PFSK-1 (cell line): ENCODE measurements around the gene THRB.

Experiments used
- FOXP2 ChIP-seq: optimal IDR thresholded peaks from 2 replicates; pipeline ENCODE3; 2011; ENCODE audit warnings: borderline replicate concordance, control low read depth, inconsistent platforms; ENCODE audit not compliant: insufficient read depth; ENCODE audit errors: extremely low read length, extremely low read depth
- POLR2AphosphoS5 ChIP-seq: IDR thresholded peaks from 2 replicates; pipeline ENCODE4 v1.6.1; 2012; ENCODE audit warnings: low read depth, mild to moderate bottlenecking, control low read depth, low read length, moderate library complexity
- SIN3A ChIP-seq: IDR thresholded peaks from 2 replicates; pipeline ENCODE4 v1.6.1; 2012; ENCODE audit warnings: mild to moderate bottlenecking, low read length, moderate library complexity, borderline replicate concordance; ENCODE audit not compliant: insufficient read depth
- TAF1 ChIP-seq: IDR thresholded peaks from 2 replicates; pipeline ENCODE4 v1.6.1; 2012; ENCODE audit warnings: low read length, control low read depth, borderline replicate concordance; ENCODE audit not compliant: insufficient read depth
- TF ChIP-seq, protein P1 (sequence below), 2 experiments: IDR thresholded peaks; 2 replicates each; pipeline versions ENCODE4 v1.6.1 to v1.8.0; 2011 to 2012; ENCODE audit warnings: low read depth in 2 of 2, low read length in 2 of 2, control low read depth in 1 of 2, inconsistent platforms in 1 of 2, mild to moderate bottlenecking in 1 of 2, moderate library complexity in 1 of 2; ENCODE audit not compliant: insufficient read depth in 1 of 2

Gene THRB

DNA sequence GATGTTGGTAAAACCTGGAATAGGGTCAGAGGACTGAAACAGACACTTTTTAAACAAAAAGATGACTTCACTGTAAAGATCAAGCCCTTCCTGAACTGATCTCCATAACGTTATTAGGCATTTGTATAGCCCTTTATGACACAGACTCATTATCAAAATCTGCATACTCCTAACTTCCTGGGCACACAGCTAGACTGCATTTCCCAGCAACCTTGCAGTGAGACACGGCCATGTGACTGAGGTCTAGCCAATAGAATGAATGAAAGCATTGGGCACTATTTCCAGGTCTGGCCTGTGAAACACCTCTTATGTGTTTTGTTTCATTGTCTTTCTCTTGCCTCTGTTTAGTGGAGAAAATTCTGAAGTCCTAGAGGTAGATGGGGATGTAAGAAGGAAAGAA lies 279.1 kb downstream of the THRB start:
- TF ChIP-seq FOXP2 (no peak), SIN3A (no peak), TAF1 (no peak), POLR2AphosphoS5 (no peak)
- TF ChIP-seq, protein P1, sequence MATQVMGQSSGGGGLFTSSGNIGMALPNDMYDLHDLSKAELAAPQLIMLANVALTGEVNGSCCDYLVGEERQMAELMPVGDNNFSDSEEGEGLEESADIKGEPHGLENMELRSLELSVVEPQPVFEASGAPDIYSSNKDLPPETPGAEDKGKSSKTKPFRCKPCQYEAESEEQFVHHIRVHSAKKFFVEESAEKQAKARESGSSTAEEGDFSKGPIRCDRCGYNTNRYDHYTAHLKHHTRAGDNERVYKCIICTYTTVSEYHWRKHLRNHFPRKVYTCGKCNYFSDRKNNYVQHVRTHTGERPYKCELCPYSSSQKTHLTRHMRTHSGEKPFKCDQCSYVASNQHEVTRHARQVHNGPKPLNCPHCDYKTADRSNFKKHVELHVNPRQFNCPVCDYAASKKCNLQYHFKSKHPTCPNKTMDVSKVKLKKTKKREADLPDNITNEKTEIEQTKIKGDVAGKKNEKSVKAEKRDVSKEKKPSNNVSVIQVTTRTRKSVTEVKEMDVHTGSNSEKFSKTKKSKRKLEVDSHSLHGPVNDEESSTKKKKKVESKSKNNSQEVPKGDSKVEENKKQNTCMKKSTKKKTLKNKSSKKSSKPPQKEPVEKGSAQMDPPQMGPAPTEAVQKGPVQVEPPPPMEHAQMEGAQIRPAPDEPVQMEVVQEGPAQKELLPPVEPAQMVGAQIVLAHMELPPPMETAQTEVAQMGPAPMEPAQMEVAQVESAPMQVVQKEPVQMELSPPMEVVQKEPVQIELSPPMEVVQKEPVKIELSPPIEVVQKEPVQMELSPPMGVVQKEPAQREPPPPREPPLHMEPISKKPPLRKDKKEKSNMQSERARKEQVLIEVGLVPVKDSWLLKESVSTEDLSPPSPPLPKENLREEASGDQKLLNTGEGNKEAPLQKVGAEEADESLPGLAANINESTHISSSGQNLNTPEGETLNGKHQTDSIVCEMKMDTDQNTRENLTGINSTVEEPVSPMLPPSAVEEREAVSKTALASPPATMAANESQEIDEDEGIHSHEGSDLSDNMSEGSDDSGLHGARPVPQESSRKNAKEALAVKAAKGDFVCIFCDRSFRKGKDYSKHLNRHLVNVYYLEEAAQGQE (IDR thresholded peaks at IDR 0.05; ENCODE audit: insufficient read depth in 1 of 2, low read depth in 2 of 2, low read length in 2 of 2), result no peak

DNA sequence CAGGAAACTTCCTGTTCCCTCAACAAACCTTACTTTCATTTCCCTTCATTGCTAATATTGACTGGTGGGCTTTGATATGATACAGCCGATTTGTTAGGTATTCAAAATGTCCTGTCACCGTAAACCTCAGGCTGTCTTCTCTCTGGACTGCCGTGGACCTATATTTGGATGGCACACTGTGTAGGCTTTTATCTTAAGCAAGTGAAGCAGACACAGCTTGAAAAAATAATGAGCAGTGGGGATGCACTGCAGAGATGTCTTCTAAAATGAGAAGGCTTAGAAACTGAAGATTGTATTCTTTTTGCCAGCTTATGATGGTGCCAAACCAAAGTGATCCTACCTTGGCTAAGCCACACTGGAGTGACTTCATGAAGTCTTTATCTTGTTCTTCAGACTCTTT lies 283.3 kb downstream of the THRB start:
- TF ChIP-seq, protein P1 (IDR thresholded peaks at IDR 0.05; ENCODE audit: insufficient read depth in 1 of 2, low read depth in 2 of 2, low read length in 2 of 2), result no peak
- no peak for TF ChIP-seq POLR2AphosphoS5
- TF ChIP-seq TAF1, result no peak
- no peak for TF ChIP-seq SIN3A
- TF ChIP-seq FOXP2, result no peak

DNA sequence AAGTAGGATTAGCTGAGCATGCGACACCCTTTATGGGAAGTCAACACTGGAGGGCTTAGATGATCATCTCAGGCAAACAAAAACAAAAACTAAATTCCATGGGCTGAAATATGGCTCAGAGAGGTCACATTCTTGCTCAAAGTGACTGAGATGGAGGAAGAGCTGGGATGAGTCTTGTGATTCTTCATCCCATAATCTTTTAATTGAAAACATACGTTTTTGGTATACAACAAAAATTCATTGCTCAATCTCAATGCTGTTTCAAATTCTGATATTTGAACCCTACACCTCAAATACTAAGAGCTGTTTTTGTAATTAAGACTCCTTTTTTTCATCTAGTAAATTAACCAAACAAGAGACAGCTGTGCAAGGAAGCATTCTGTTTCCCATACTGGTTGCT lies 292.6 kb downstream of the THRB start:
- no peak for TF ChIP-seq POLR2AphosphoS5
- TF ChIP-seq TAF1, result no peak
- no peak for TF ChIP-seq SIN3A
- TF ChIP-seq, protein P1 (IDR thresholded peaks at IDR 0.05; ENCODE audit: insufficient read depth in 1 of 2, low read depth in 2 of 2, low read length in 2 of 2), result no peak
- no peak for TF ChIP-seq FOXP2

DNA sequence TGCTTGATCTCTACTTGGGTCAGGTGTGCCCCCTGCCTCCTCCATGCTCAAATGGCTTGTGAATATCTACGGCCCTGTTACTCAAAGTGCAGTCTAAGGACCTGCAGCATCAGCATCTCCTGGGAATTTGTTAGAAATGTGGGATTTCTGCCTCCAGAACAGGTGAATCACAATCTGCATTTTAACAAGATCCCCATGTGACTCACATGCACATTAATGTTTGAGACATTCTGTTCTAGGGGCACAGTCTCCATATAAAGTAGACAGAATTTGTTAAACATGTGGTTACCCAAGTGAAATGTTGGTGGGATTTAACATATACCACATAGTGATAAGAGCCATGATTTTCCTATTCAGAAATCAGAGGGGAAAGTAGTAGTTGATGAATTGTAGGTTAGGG lies 293.3 kb downstream of the THRB start:
- TF ChIP-seq POLR2AphosphoS5 (no peak), FOXP2 (no peak)

DNA sequence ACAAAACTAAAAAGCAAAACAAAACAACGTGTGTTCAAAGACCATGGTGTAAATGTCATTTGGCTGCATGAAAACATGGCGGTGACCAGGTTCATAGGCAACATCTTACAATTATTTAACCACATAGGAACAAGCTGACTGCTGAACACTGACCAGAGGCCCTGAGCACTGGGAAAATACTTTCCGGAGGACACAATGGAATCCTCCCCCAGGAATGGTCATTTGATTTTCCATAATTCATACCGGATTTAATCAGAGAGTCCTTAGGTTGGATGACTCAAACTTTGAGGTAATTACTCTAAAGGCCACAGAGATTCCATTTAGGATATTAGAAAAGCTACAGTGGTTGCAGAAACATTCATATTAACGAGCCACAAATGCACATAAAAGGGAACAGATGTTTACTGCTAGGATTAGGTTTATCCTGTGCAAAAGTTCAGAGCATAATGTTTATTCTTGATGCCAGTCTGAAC lies 294.8 kb downstream of the THRB start:
- TF ChIP-seq FOXP2, result no peak
- TF ChIP-seq TAF1, result no peak
- TF ChIP-seq, protein P1 (IDR thresholded peaks at IDR 0.05; ENCODE audit: insufficient read depth in 1 of 2, low read depth in 2 of 2, low read length in 2 of 2), result no peak
- TF ChIP-seq SIN3A, result no peak
- no peak for TF ChIP-seq POLR2AphosphoS5
